Mesendoderm (in vitro differentiated cells): ENCODE results near the gene NELL2.

Experiments
- DNase-seq: peaks from one replicate; pipeline ENCODE4 v3.0.0; 2013
- H2AK5ac ChIP-seq: 2 replicates; pipeline ENCODE4 v1.6.1; 2013; ENCODE audit warnings: low read length, inconsistent platforms
- H2BK120ac ChIP-seq: 2 replicates; pipeline ENCODE4 v1.6.1; 2013; ENCODE audit warnings: low read depth, mild to moderate bottlenecking, low read length, moderate library complexity, mixed read lengths
- H2BK15ac ChIP-seq: replicated peaks from 2 replicates; pipeline ENCODE4 v1.6.1; 2013; ENCODE audit warnings: low read depth, mild to moderate bottlenecking, moderate library complexity
- H2BK5ac ChIP-seq: 2 replicates; pipeline ENCODE4 v1.6.1; 2013; ENCODE audit warnings: low read length, inconsistent platforms
- H3K18ac ChIP-seq: 2 replicates; pipeline ENCODE4 v1.6.1; 2013; ENCODE audit warnings: mild to moderate bottlenecking, low read length, mixed read lengths
- H3K23ac ChIP-seq: one replicate; pipeline ENCODE4 v1.6.1; 2013; ENCODE audit warnings: low read length
- H3K27ac ChIP-seq: 2 replicates; pipeline ENCODE4 v1.5.1; 2013; ENCODE audit warnings: low read depth, mild to moderate bottlenecking, inconsistent platforms, low read length, moderate library complexity
- H3K27me3 ChIP-seq: 2 replicates; pipeline ENCODE4 v1.6.1; 2013; ENCODE audit warnings: low read length, control low read depth, mild to moderate bottlenecking, inconsistent platforms; ENCODE audit not compliant: insufficient read depth, poor library complexity
- H3K36me3 ChIP-seq: 2 replicates; pipeline ENCODE4 v1.6.1; 2013; ENCODE audit warnings: low read length, inconsistent platforms; ENCODE audit not compliant: control insufficient read depth, insufficient read depth
- H3K4ac ChIP-seq: one replicate; pipeline ENCODE4 v1.6.1; 2013; ENCODE audit warnings: low read depth, mild to moderate bottlenecking, low read length, moderate library complexity
- H3K4me1 ChIP-seq: 2 replicates; pipeline ENCODE4 v1.6.1; 2013; ENCODE audit warnings: low read depth, low read length, inconsistent platforms; ENCODE audit not compliant: control insufficient read depth
- H3K4me2 ChIP-seq: 2 replicates; pipeline ENCODE4 v1.6.1; 2013; ENCODE audit warnings: low read length
- H3K4me3 ChIP-seq: 2 replicates; pipeline ENCODE4 v1.5.1; 2013; ENCODE audit warnings: mild to moderate bottlenecking, low read length
- H3K56ac ChIP-seq: one replicate; pipeline ENCODE4 v1.6.1; 2013; ENCODE audit warnings: low read length
- H3K79me1 ChIP-seq: 2 replicates; pipeline ENCODE4 v1.6.1; 2013; ENCODE audit warnings: low read length, inconsistent platforms
- H3K79me2 ChIP-seq: 2 replicates; pipeline ENCODE4 v1.6.1; 2013; ENCODE audit warnings: mild to moderate bottlenecking, low read length; ENCODE audit not compliant: control insufficient read depth, insufficient read depth
- H3K9ac ChIP-seq: 2 replicates; pipeline ENCODE4 v1.6.1; 2013; ENCODE audit warnings: low read length, inconsistent platforms
- H4K5ac ChIP-seq: one replicate; pipeline ENCODE4 v1.6.1; 2013; ENCODE audit warnings: low read length
- H4K8ac ChIP-seq: one replicate; pipeline ENCODE4 v1.6.1; 2013; ENCODE audit warnings: low read depth, mild to moderate bottlenecking, control low read depth, low read length, moderate library complexity
- WGBS: extraction: QIAGEN DNeasy Blood & Tissue Kit; methylation state at CpG from one replicate; pipeline ENCODE4 v1.1.7; 2013; ENCODE audit warnings: low lambda C conversion rate, missing lambda C conversion rate; ENCODE audit not compliant: insufficient coverage; ENCODE audit errors: extremely low coverage; 5-methylcytosine and 5-hydroxymethylcytosine counted together

The NELL2 gene

GRCh38 chr12:44728566-44728965, 147.5 kb downstream of the NELL2 start:
- WGBS, result no CpG with 5 or more reads among the region's 1 CpG
- no peak overlapping the region for H3K4me2 ChIP-seq
- no peak overlapping the region for H2AK5ac ChIP-seq
- no peaks in the 10 kb centered on the region for H3K79me1 ChIP-seq
- H3K27ac ChIP-seq, result no peak overlapping the region
- H3K4me3 ChIP-seq, result no peak overlapping the region
- H2BK15ac ChIP-seq, result no peak overlapping the region
- H3K36me3 ChIP-seq, result no peaks in the 10 kb centered on the region
- no peak overlapping the region for H3K18ac ChIP-seq
- H3K4ac ChIP-seq, result no peak overlapping the region
- H4K8ac ChIP-seq, result no peak overlapping the region
- H3K56ac ChIP-seq, result no peak overlapping the region
- no peak overlapping the region for H3K23ac ChIP-seq
- H3K4me1 ChIP-seq, result no peaks in the 10 kb centered on the region
- DNase-seq, result no peak
- H2BK5ac ChIP-seq, result no peak overlapping the region
- H3K27me3 ChIP-seq, result no peaks in the 10 kb centered on the region
- no peak overlapping the region for H4K5ac ChIP-seq
- H2BK120ac ChIP-seq, result no peak overlapping the region
- no peak overlapping the region for H3K9ac ChIP-seq
- no peaks in the 10 kb centered on the region for H3K79me2 ChIP-seq

- Histone ChIP-seq H3K79me2 (no peaks in the 10 kb centered on the region), H3K27ac (no peak overlapping the region), H3K27me3 (no peaks in the 10 kb centered on the region), H2BK120ac (no peak overlapping the region), H3K4ac (no peak overlapping the region), H3K9ac (no peak overlapping the region), H3K4me2 (no peak overlapping the region), H3K56ac (no peak overlapping the region), H2BK15ac (no peak overlapping the region), H3K36me3 (no peaks in the 10 kb centered on the region), H3K23ac (no peak overlapping the region), H4K5ac (no peak overlapping the region), H2AK5ac (no peak overlapping the region), H4K8ac (no peak overlapping the region), H3K79me1 (no peaks in the 10 kb centered on the region), H3K18ac (no peak overlapping the region), H3K4me3 (no peak overlapping the region), H2BK5ac (no peak overlapping the region), H3K4me1 (no peaks in the 10 kb centered on the region)
- DNase-seq, result no peak
- no CpG with 5 or more reads among the region's 2 CpGs for WGBS
Observed at GRCh38 chr12:44720265-44720664, 155.8 kb downstream of the NELL2 start.

GRCh38 chr12:44717612-44718011, 158.5 kb downstream of the NELL2 start:
- Histone ChIP-seq H3K36me3 (no peaks in the 10 kb centered on the region), H3K4ac (no peak overlapping the region), H3K27ac (no peak overlapping the region), H3K4me2 (no peak overlapping the region), H3K56ac (no peak overlapping the region), H3K27me3 (no peaks in the 10 kb centered on the region), H3K4me3 (no peak overlapping the region), H4K8ac (no peak overlapping the region), H3K9ac (no peak overlapping the region), H2BK120ac (no peak overlapping the region), H3K79me2 (no peaks in the 10 kb centered on the region), H3K4me1 (no peaks in the 10 kb centered on the region), H3K23ac (no peak overlapping the region), H2BK15ac (no peak overlapping the region), H3K18ac (no peak overlapping the region), H4K5ac (no peak overlapping the region), H3K79me1 (no peaks in the 10 kb centered on the region), H2BK5ac (no peak overlapping the region), H2AK5ac (no peak overlapping the region)
- no peak for DNase-seq
- no CpG with 5 or more reads among the region's 2 CpGs for WGBS

- Histone ChIP-seq H3K4me2 (no peak overlapping the region), H3K79me1 (no peaks in the 10 kb centered on the region), H4K8ac (no peak overlapping the region), H3K9ac (no peak overlapping the region), H3K36me3 (no peaks in the 10 kb centered on the region), H3K4me1 (no peaks in the 10 kb centered on the region), H3K4me3 (no peak overlapping the region), H4K5ac (no peak overlapping the region), H2BK5ac (no peak overlapping the region), H2BK15ac (no peak overlapping the region), H3K56ac (no peak overlapping the region), H3K27ac (no peak overlapping the region), H3K4ac (no peak overlapping the region), H2BK120ac (no peak overlapping the region), H2AK5ac (no peak overlapping the region), H3K79me2 (no peaks in the 10 kb centered on the region), H3K18ac (no peak overlapping the region), H3K23ac (no peak overlapping the region), H3K27me3 (no peaks in the 10 kb centered on the region)
- DNase-seq, result no peak
- WGBS, result no CpG with 5 or more reads among the region's 2 CpGs
Observed at GRCh38 chr12:44716711-44717110, 159.4 kb downstream of the NELL2 start.

GRCh38 chr12:44711736-44712135, 164.4 kb downstream of the NELL2 start:
- no peak overlapping the region for H2BK5ac ChIP-seq
- no peaks in the 10 kb centered on the region for H3K27me3 ChIP-seq
- WGBS, result no CpG with 5 or more reads among the region's 1 CpG
- no peak overlapping the region for H3K23ac ChIP-seq
- H3K27ac ChIP-seq, result no peak overlapping the region
- no peak overlapping the region for H2BK120ac ChIP-seq
- H3K4me1 ChIP-seq, result no peaks in the 10 kb centered on the region
- no peak overlapping the region for H4K5ac ChIP-seq
- no peak overlapping the region for H3K9ac ChIP-seq
- no peak overlapping the region for H3K56ac ChIP-seq
- H3K79me2 ChIP-seq, result no peaks in the 10 kb centered on the region
- H3K4me3 ChIP-seq, result no peak overlapping the region
- H4K8ac ChIP-seq, result no peak overlapping the region
- H3K4me2 ChIP-seq, result no peak overlapping the region
- no peaks in the 10 kb centered on the region for H3K36me3 ChIP-seq
- no peak overlapping the region for H2AK5ac ChIP-seq
- H3K4ac ChIP-seq, result no peak overlapping the region
- H3K79me1 ChIP-seq, result no peaks in the 10 kb centered on the region
- no peak overlapping the region for H2BK15ac ChIP-seq
- no peak for DNase-seq
- H3K18ac ChIP-seq, result no peak overlapping the region

GRCh38 chr12:44709166-44709565, 166.9 kb downstream of the NELL2 start:
- H3K9ac ChIP-seq, result no peak overlapping the region
- no CpG with 5 or more reads among the region's 2 CpGs for WGBS
- H3K79me1 ChIP-seq, result no peaks in the 10 kb centered on the region
- no peak overlapping the region for H2AK5ac ChIP-seq
- H3K4me2 ChIP-seq, result no peak overlapping the region
- no peak overlapping the region for H4K5ac ChIP-seq
- H3K4me3 ChIP-seq, result no peak overlapping the region
- H2BK120ac ChIP-seq, result no peak overlapping the region
- H3K36me3 ChIP-seq, result no peaks in the 10 kb centered on the region
- H3K56ac ChIP-seq, result no peak overlapping the region
- DNase-seq, result no peak
- H3K27me3 ChIP-seq, result no peaks in the 10 kb centered on the region
- no peak overlapping the region for H4K8ac ChIP-seq
- H3K4ac ChIP-seq, result no peak overlapping the region
- no peak overlapping the region for H3K23ac ChIP-seq
- H3K79me2 ChIP-seq, result no peaks in the 10 kb centered on the region
- no peak overlapping the region for H2BK15ac ChIP-seq
- no peak overlapping the region for H3K27ac ChIP-seq
- H3K4me1 ChIP-seq, result no peaks in the 10 kb centered on the region
- H3K18ac ChIP-seq, result no peak overlapping the region
- no peak overlapping the region for H2BK5ac ChIP-seq
